ENCODE results near the gene PFKFB4.

Gene PFKFB4

DNA sequence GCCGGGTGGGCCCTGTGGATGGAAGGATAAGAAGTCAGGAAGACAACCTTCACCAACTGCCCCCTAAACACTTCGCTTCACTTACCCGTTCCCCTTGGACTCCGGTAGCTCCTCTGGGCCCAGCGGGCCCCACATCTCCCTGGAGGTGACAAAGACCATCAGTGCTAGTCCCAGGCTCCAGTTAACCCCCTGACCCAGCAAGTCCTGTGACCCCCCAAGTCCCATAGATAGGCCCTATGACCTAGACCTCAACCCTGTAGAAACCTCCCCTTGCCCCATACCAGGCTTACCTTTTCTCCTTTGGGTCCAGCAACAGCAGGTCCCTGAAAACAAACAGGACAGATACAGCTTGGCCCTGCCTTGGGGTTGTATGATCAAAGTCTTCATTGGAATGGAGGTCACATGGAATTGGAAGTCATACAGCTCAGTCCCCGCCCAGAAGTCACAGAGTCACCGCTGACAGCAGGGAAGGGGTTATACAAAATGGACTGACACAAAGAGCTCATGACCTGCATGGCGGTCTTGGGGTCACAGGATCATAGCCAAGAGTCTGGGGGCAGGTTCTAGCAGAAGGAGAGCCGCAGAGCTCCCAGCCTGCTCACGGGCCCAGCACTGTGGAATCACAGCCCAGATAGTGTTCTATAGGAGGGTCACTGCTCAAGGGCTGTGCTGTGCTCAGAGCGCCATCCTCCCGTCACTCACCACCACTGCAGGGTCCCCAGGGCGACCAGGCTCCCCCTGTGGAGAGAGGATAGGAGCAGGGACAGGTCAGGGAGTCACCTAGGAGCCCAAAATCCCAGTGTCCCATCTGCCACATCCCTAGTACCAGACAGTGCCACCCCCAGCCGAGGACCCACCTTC lies 25.2 kb upstream of the PFKFB4 start:
- DNase-seq = no peak

DNA sequence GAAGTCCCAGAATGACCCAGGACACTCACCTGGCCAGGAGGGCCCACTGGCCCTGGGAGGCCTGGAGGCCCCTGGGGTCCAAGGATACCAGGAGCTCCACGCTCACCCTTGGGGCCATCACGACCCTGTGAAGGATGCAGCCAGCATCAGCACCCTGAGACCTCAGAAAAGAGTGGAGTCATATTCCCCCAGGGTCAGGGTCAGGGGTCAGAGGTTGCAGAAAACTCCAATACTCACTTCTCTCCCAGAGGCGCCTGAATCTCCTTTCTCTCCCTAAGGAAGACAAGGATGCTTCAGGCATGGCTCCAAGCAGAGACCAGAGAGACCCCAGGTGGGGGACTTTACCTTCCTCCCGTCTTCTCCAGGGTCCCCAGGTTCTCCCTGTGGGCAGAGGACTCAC lies 20.0 kb upstream of the PFKFB4 start:
- no peak for DNase-seq

DNA sequence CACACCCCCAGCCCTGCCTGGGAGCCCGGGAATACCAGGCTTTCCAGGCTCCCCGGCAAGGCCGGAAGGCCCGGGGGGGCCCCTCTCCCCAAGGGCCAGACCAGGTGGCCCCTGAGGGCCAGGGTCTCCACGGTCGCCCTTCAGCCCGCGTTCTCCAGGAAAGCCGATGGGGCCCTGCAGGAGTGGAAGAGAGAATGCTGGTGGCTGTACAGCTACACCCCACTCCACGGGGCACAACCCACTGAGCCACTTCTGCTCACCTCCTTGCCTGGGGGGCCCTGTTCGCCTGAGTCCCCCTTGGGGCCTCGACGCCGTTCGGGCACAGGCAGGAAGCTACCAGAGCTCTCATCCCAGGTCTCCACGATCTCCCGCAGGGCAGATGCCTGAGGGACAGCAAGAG lies 18.8 kb upstream of the PFKFB4 start:
- DNase-seq = no peak

GRCh38 chr3:48573973-48574585 lies 17.5 kb upstream of the PFKFB4 start:
- no peak for DNase-seq

DNA sequence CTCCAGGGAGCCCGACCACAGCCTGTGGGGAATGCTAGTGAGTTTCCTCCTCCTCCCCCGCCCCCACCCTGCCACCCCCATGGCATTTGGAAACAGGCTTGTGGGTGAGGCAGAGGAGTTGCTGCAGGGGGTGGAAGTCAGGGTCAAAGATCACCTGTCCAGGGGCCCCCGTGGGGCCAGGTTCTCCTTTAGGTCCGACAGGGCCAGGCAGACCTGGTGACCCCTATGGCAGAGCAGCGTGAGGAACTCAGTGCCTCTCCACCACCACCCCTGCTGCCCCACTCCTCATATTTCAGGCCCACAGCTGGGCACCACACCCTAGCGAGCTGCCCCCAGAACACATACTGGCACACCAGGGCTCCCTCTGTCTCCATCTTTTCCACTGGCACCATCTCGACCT lies 15.9 kb upstream of the PFKFB4 start:
- DNase-seq = no peak

DNA sequence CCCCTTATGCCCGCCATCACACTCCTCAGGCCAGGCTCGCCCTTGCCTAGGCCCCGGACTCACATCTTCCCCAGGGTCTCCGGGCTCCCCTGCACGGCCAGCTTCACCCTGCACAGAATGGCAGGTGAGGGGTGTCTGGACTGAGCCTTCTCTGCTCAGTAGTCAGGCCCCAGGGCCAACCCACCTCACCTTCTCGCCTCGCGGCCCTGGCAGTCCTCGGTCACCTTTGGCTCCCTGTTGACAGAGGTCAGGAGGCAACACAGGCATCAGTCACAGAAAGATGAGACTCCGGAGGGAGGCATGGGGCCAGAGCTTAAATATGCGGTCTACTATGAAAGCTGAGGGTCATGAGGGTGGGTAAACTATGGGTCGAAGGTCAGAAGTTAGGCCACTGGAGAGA lies 15.3 kb upstream of the PFKFB4 start:
- DNase-seq = no peak

DNA sequence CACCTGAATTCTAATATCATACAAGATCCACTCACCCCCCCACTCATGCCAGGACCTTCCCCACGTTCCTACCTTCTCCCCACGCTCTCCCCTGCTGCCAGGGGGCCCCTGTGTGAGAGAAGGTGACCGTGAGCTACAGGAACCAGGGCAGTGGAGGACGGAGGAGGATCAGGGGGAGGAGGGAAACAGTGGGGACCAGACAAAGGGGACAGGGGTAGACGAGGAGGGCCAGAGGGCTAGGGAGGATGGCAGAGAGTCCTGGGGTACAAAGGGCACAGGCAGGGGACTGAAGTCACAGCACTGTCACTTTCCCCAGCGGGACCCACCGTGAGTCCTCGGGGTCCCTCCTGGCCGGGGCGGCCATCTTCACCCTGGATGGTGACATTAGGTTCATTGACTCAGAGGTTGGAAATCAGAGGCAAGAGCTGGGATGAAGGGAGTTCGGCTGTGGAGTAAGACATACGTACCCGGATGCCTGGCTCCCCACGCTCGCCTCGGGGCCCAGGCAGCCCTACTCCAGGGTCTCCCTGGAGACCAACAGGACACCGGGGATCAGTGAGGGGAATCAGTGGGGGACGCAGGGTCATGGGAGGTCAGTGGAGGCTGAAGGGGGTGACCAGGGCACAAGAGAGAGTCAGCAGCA lies 13.3 kb upstream of the PFKFB4 start:
- no peak for DNase-seq

DNA sequence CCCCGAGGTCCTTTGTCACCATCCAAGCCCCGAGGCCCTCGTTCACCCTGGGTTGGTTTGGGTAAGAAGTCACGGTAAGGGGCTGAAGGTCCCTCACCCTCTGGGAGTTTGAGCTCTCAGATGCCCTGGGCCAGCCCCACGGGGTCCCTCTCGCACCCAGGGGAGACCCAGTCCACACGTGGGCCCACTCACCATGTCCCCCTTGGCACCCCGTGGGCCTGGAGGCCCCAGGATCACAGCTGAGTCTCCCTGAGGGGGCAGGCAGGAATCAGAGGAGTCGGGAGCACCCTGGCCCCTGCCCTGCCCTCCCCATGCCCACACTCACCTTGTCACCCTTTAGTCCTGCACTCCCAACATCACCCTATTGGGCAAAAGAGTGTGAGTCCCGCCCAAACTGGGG lies 12.8 kb upstream of the PFKFB4 start:
- no peak for DNase-seq

DNA sequence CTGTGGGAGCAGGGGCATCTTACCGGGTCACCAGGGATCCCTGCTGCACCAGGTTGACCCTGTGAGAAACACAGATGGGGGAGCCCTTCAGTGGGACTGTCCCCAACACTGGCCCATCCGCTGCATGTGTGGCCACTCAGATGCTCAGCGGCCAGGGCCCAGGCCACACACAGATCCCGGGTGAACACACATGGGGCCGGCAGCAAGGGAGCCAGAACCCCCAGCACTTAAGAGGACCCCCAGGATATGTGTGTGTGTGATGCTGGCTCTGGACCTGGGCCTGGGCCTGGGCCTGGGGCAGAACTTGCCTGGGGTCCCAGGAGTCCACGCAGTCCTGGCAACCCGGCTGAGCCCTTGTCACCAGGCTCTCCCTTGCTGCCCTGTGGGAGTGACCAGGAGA lies 11.9 kb upstream of the PFKFB4 start:
- no peak for DNase-seq

- no peak for DNase-seq
Measured at GRCh38 chr3:48567500-48567899, 10.9 kb upstream of the PFKFB4 start.

DNA sequence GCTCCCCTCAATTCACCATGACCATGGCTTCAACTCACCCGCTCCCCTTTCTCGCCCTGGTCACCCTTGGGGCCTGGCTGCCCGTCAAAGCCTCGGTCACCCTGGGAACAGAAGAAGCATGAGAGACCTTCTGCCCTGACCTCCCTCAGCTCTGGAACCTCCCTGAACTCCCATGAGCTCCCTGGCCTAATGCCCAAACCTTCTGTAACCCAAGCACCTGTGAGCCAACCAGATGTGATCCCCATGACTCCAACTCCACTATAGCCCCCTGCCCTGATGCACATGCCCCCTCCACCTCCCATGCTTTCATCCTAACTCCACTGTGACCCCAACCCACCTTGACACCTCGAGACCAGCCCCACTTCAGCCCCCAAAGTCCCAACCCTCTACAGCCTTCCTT lies 10.5 kb upstream of the PFKFB4 start:
- DNase-seq = no peak

GRCh38 chr3:48566401-48566760 lies 9.8 kb upstream of the PFKFB4 start:
- no peak for DNase-seq

- peak; percentile 37 to 48 for DNase-seq
Measured at GRCh38 chr3:48565591-48566400, 9.2 kb upstream of the PFKFB4 start.

GRCh38 chr3:48565186-48565585 lies 8.6 kb upstream of the PFKFB4 start:
- DNase-seq = no peak

GRCh38 chr3:48564667-48565066 lies 8.1 kb upstream of the PFKFB4 start:
- no peak for DNase-seq

DNA sequence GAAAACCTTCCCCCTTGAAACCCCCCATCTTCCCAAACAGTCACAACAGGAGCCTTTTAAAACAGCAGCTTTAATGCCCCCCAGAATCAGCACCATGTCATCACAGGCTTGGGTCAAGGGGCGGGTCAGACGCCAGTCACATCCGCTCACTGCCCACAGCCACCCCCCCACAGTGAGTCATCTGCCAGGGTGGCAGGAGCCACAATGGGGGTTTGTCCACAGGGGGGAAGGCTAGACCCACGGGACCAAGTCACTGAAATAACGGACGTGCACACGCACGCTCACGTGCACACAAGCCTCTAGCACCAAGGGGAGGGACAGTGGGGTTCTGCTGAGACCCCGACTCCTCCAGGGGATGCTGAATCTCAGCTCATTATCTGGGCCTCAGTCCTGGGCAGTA lies 7.4 kb upstream of the PFKFB4 start:
- DNase-seq = peak in 1 of 2 experiments; percentile 20

GRCh38 chr3:48563382-48563918 lies 6.8 kb upstream of the PFKFB4 start, which contains the start of gene UCN2:
Gene UCN2 (minus strand): TSS chr3:48563781. CDS start chr3:48563124, 657 bp downstream.
- DNase-seq = peak in 1 of 2 experiments; percentile 24

- no peak for DNase-seq
Measured at GRCh38 chr3:48562367-48563095, 5.9 kb upstream of the PFKFB4 start.

DNA sequence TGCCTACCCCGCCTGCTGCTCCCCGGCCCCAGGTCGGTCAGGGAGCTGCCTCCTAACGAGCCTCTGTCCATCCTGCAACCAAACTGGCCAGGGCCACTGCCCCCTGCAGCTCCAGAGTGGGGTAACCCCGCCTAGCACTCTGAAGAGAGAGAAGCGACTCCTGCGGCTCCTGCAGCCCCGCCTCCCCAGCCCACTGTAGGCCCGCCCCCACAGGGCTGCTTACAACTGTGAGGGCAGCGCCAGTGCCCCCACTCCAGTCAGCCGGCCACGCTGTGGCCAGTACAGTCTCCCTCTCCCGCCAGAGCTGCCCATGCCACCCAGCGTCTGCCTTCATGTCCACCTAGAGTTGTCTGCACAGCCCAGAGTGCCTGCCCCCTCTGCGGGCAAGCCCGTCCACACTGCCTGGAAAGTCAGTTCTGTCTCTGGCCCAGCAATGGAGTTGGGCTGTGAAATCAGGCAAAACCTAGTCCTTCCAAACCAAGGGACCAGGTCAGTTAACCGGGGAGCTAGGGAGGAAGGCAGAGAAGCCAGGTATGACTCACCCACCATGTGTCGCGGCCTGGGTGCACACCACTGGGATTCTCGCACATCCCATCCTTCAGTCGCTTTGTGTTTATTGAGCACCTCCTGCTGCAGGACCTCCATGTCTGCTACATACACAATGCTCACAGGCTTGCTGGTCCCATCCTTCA lies 4.6 kb upstream of the PFKFB4 start:
- DNase-seq = peak; percentile 27 to 73

GRCh38 chr3:48560648-48561018 lies 4.0 kb upstream of the PFKFB4 start:
- DNase-seq = peak in 1 of 2 experiments; percentile 31

- DNase-seq = no peak
Measured at GRCh38 chr3:48558493-48559134, 2.0 kb upstream of the PFKFB4 start.

Data from SHP77 (cell line).